GM18951 (cell line): Measurements from ENCODE around the gene MPPED1.

Experiments
- POLR2A ChIP-seq: IDR thresholded peaks from 4 replicates; pipeline ENCODE4 v1.6.1; 2011; ENCODE audit warnings: mild to moderate bottlenecking; ENCODE audit not compliant: insufficient read length, insufficient read depth; ENCODE audit errors: extremely low read depth
- in situ Hi-C: fragments of 300-500 bp; cut with MboI; formaldehyde crosslinking; loops from one replicate; pipeline ENCODE4 v1.12.0; 2022; ENCODE audit warnings: low sequenced_read_pairs, mixed read lengths, inconsistent platforms; ENCODE audit not compliant: unreplicated experiment

The MPPED1 gene

GRCh38 chr22:43555561-43556515 lies 144.0 kb downstream of the MPPED1 start:
- in situ Hi-C loops, result no loop called here
- TF ChIP-seq POLR2A, result no peak
